GM18505 (cell line): Measurements from ENCODE around the gene PRR14.
"Not testable (repeated sequence)": the region's sequence is repeated elsewhere in the genome, so short reads cannot be mapped to it uniquely, and the experiment has no call there.

Experiments used
- ATAC-seq: cut with Tn5 transposase; IDR thresholded peaks from one replicate; pipeline ENCODE4 v1.9.1; 2021; ENCODE audit not compliant: unreplicated experiment
- POLR2A ChIP-seq: IDR thresholded peaks from 4 replicates; pipeline ENCODE4 v1.6.1; 2011; ENCODE audit warnings: borderline replicate concordance; ENCODE audit not compliant: insufficient read depth, insufficient read length; ENCODE audit errors: extremely low read depth

Gene PRR14

GRCh38 chr16:30669026-30669902, 18.5 kb downstream of the PRR14 start:
- no peak for ATAC-seq
- TF ChIP-seq POLR2A = no peak

GRCh38 chr16:30669903-30670824, 19.4 kb downstream of the PRR14 start:
- TF ChIP-seq POLR2A = no peak
- no peak for ATAC-seq

GRCh38 chr16:30675143-30675542, 24.4 kb downstream of the PRR14 start:
- no peak for ATAC-seq
- no peak for TF ChIP-seq POLR2A

- no peak for ATAC-seq
- no peak for TF ChIP-seq POLR2A
Measured at GRCh38 chr16:30677931-30678585, 27.3 kb downstream of the PRR14 start.

GRCh38 chr16:30678586-30678970, 27.8 kb downstream of the PRR14 start:
- no peak for ATAC-seq
- no peak for TF ChIP-seq POLR2A

- no peak for TF ChIP-seq POLR2A
- no peak for ATAC-seq
Measured at GRCh38 chr16:30680326-30680725, 29.6 kb downstream of the PRR14 start.

- TF ChIP-seq POLR2A = no peak
- no peak for ATAC-seq
Measured at GRCh38 chr16:30688701-30689100, 37.9 kb downstream of the PRR14 start.

GRCh38 chr16:30691907-30692306, 41.1 kb downstream of the PRR14 start:
- no peak for ATAC-seq
- no peak for TF ChIP-seq POLR2A

GRCh38 chr16:30692396-30693064, 41.8 kb downstream of the PRR14 start:
- TF ChIP-seq POLR2A = no peak
- no peak for ATAC-seq

GRCh38 chr16:30694926-30695693, 44.4 kb downstream of the PRR14 start:
- no peak for TF ChIP-seq POLR2A
- no peak for ATAC-seq

- not testable (repeated sequence) for ATAC-seq
Measured at GRCh38 chr16:30696646-30697045, 45.9 kb downstream of the PRR14 start.
